GM10847 (cell line): ENCODE results near the gene IVNS1ABP.

Source experiments
- POLR2A ChIP-seq: IDR thresholded peaks from 2 replicates; pipeline ENCODE4 v1.6.1; 2011; ENCODE audit not compliant: insufficient read length; ENCODE audit errors: extremely low read depth

IVNS1ABP gene

DNA sequence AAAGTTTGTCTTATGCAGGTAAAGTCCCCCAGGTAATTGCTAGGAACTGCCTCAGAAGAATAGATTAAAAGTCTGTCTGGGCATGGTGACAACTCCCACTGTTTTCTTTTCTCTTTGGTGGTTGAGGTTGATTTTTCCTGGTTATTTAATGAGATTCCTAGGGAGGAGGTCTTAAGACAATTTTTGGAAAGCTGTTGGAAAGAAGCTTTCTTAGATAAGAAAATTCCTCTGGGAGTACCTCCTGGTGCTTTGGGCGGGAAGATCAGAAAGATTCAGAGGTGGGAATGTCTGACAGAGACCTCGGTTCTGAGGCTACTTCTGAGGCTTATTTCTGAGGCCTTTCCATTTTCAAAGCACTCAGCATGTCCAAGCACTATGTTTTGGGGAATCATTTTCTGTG lies 25.0 kb upstream of the IVNS1ABP start:
- no peak for TF ChIP-seq POLR2A

DNA sequence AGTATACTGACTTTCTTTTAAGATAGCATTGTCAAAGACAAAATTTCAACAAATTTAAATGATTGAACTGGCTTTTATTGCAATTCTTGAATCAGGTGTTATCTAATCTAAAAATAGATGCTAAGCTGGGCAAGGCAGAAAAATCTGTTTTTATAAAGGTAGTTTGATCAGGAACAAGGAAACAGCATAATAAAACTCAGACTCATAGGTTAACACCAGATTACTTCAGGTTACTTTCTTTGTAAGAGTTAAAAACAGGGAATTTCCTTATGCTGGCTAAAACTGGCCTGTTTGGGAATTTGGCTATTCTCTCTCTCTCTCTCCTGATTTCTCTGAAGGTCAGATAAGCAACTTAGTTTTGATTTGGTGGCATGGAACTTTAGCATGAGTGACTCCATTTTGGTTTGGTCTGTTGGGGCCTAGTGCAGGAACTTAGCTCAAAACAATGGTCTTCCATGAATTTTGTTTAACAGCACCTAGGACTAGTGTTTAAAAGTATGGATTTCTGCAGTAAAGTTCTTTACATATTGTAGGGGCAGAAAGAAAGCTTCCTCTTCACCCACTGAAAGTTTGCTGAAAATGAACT lies 24.2 kb upstream of the IVNS1ABP start:
- TF ChIP-seq POLR2A: no peak

DNA sequence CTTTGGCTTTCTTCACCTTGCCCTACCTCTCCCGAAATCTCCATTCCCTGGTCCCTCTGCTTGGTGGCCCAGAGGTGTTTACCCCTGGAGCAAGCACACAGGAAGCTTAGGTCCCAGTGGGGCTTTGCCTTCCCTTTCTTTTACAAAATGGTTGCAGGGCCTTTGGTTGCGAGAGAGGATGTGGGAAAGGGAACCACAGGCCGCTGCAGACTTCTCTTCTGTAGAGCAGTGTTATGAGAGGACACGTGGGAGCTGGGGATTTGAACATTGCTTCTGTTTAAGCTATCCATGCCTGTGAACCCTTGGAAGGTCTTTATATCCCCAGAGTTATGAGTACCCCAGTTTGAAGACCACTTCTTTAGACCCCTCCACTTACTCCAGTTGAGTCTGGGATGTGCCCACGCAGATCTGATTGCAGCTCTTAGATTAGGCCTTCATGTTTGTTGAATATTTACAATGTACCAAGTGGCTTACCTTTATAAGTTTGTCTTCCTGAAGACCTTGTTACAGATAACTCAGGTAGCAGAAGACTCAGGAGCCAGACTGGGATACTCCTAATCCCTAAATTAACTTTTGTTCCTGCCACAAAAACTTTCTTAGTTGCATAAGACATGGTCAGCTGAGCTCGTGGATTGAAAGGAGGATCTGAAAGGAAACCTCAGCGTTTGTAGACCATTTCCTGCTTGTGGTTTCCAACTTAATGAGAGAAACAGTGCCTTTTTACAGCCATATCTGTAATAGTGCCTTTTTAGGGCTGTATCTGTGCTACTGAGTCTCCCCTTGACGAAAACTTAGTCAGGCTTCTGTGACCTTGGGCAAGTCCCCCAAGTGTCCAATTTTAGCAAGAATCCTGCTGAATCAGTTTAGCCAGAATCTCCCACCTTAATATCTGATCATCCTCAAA lies 21.9 kb upstream of the IVNS1ABP start:
- TF ChIP-seq POLR2A: no peak

DNA sequence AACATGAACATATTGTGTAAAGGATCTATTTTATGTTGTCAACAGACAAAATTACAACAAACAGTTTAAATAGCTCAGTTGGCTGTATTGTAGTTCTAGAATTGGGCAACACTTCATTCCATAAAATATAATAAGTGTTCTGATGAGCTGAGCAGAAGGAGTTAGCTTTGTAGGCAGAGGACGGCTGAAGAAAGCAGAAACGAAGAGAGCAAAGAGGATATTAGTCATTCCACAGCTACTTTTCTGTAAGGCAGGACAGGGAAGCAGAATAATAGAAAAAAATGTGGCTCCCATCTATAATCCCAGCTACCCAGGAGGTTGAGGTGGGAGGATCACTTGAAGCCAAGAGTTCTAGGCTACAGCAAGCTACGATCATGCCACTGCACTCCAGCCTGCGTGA lies 20.2 kb upstream of the IVNS1ABP start:
- TF ChIP-seq POLR2A: no peak

DNA sequence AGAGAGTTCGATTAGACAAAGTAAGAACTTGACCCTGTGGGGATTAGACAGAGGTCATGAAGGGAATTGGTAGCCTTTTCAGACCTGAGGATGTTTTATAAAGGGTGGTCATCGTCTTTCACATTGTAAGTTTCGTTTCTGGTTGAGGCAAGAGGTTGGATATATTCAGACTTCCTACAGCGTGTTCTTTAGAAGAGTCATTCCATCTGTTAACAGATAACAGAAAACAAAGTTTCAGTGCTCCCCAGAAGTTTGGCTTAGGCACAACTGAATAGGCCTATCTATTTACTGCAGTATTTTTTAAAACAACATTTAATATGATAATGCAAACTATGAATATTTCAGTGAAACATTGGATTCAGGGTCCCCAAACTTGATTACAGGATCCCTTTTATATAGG lies 17.1 kb upstream of the IVNS1ABP start:
- no peak for TF ChIP-seq POLR2A

DNA sequence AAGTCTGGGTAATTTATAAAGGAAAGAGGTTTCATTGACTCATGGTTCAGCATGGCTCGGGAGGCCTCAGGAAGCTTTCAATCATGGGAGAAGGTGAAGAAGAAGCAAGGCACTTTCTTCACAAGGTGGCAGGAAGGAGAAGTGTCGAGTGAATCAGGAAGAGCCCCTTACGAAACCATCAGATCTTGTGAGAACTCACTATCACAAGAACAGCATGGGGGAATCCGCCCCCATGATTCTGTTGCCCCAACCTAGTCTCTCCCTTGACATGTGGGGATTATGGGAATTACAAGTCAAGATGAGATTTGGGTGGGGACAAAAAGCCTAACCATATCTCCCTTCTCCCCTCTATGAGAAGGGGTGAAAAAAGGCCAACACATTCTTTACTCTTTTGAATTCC lies 11.2 kb upstream of the IVNS1ABP start:
- TF ChIP-seq POLR2A: no peak

DNA sequence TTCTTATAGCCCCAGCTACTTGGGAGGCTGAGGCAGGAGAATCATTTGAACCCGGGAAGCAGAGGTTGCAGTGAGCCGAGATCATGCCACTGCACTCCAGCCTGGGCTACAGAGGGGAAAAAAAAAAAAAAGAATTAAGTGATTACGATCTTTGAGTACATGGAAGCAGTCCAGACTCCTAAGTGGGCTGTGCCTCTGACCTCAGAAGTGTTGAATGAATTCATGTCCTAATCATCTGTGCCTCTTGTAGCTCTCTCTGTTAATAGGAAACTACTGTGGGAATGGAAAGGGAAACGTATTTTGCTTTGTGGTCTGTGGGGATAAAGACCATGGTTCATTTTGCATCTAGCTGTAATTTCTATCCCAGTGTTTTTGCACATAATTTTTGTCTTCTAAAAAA lies 8.4 kb upstream of the IVNS1ABP start:
- TF ChIP-seq POLR2A: no peak

DNA sequence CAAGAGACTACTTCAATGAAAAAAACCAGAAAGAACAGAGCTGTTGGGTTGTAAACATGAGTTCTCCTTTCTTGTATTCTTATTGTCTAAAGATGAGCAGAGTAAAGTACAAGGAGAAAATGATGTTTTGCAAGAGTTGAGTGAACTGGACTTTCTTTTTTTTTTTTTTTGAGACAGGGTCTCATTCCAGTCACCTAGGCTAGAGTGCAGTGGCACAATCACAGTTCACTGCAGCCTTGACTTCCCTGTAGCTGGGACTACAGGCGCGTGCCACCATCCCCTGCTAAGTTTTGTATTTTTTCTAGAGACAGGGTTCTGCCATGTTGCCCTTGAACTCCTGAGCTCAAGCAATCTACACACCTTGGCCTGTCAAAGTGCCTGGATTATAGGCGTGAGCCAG lies 7.1 kb upstream of the IVNS1ABP start:
- no peak for TF ChIP-seq POLR2A

DNA sequence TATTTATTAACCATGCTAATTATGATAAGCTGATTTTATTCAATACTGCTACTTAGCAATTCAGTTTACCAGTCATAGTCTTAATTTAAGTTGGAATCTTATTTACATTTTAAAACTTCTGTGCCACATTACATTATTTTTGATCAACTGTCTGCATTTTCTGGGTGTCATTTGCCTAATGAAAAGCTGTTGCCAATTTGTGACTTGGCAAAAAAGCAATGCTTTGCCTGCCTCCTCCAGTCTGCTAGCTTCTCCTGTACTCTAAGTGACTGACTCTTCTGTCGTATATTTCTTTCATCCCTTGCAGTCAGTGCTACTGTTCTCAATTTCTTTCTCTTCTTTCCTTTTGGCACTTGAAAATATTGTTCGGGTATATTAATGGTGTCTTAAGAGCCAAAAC lies 5.6 kb upstream of the IVNS1ABP start:
- TF ChIP-seq POLR2A: no peak

DNA sequence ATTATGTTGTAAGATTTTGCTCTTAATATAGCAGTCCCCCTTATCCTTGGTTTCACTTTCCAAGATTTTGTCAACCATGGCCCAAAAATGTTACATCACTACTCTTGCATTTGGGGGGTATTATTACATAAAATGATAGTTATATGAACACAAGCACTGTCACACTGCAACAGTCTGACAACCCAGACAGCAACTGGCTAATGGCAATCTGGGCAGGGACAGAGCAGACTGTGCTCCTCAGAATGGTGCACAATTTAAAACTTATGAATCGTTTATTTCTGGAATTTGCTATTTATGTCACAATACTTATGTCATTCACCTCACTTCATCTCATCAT lies 2.1 kb upstream of the IVNS1ABP start:
- TF ChIP-seq POLR2A: no peak

DNA sequence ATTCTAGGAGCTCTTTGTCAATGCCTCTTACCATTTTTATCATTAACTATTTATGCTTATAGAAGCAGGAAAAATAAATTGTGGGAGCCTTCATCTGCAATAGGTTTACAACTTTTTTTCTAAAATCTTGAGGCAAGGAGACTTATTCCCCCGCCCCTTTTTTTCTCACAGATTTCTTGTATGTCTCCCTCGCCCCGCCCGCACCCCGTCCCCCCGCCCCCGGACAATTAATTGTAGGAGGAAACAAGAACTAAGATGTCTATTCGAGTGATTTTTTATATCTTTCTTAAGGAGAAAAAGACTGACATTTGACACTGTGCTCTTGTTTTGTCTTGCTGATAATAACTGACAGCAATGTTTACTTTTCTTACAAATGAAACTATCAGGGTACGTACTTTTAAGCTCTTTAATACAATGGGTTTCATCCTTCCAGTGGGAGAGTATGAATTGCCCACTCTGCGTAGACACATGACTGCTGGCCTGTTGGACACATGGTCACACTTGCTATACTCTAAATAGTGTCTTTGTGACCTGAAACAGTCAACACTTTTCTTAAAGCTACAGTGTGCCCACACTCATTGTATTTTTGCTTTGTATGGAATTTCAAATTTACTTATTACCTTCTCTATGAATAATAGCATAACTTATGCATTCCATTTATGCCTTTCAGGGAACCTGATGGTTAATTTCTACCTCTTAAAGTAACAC lies 1.5 kb upstream of the IVNS1ABP start:
- TF ChIP-seq POLR2A: no peak

DNA sequence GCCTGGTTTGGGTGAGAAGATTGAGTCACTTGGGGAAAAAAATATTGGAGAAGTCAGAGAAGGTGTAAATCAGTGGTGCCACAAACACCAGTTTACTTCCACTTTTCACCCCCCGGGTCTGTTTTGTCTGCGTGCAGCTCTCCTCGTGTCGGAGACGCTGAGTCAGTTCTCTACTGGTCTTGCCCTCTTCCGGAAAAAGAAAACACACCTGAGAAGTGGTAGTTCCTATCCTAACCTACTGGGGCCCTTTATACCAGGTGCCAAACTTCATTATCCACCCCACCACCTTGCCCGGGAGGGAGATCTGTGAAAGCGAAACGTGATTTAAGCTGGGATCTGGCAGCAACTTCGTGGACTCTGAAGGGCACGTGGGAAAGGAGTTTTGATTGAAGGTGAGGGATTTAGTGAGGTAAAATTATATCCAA lies 855 bp upstream of the IVNS1ABP start:
- no peak for TF ChIP-seq POLR2A

DNA sequence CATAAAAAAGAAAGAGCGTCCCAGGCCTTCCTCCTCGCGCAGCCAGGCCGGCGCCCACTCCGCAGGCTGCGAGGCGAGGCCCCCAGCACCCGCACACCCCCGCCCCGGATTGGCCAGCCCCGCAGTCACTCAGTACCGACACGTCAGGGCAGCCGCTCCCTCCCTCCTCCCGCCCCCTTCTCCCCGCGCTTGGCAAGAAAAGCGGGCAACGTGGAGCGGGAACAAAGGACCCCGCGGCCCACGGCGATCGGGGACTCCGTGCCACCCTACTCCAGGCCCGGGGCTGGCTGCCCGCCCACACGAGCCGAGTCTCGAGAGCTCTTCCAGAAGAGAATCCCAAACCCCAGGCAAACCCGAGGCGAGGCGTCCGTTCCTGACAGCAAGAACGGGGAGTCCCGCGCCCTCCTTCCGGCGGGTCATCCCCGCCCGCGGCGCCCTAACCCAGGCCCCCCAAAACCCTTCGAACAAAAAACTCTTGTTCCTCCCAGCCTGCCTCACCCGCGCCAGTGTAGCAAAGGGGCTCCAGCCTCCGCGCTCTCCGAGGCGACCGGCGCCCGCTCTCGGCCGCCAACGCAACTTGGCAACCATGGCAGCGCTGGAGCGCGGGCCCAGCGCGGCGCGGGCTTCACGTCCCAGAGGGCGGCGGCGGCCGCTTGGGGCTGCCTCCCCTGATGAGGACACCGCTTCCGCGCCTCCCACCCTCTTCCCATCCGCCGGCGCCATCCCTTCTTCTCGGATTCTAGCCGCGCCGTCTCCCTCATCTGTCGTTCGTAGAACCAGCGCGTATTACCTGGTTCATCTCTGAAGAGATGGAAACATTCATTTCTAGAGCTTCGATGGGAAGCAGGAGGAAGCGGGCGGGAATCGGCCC lies 645 bp downstream of the IVNS1ABP start:
- peak; percentile 39 for TF ChIP-seq POLR2A

DNA sequence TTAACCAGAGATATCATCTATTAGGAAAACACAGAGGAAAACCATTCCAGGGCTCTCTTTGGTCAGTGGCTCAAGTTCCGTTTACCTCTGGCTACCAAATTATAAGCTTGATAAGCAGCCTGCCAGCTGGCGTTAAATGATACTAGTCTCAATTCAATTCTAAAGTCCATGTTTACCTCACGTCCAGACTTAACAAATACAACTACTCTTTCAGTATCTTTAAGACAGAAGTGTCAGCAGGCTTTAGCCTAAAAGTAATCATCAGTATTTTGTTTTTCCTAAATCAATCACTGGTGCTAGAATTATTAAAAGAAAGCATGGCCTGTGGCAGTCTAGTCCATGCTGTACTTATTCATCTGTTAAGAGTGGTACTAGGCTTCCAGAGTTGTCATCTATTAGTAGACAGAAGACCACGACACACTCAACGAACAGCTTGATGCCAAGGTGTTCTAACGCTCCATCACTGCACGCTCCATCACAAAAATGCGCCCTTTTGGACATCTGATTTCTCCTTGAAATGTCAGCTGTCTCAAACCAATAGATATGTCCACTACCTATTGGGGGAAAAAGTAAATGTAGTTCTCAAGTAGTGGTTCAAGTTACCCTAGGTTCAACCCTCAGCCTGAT lies 1.5 kb downstream of the IVNS1ABP start:
- TF ChIP-seq POLR2A: no peak

DNA sequence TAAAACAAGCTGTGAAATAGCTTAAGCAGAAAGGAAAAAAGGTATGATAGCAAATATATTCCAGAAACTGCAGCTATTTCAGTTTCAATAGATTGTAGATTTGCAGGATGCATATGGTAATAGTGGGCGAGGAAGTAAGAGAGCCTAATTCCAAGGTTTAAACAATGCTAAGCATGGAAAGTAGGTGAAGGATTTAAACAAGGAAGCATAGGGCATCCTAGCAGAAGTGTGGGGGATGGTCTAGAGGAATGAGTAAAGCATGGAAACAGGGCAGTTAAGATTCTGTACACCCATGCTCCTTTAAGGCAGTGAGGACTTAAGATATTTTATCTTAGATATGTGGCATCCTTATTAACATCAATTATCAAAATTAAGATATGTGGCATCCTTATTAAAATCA lies 2.6 kb downstream of the IVNS1ABP start:
- no peak for TF ChIP-seq POLR2A
